Activated CD4-positive, alpha-beta memory T cell treated with anti-CD3 and anti-CD28 coated beads, Interleukin-2, amount 10 ng/mL, durations not matched to agents 7 days and 5 days (primary cell): Measurements from ENCODE around the gene FAH. TPM values are rescaled to one million over a fixed set of nuclear protein-coding genes. Genes with fewer than 3 reads are reported as not detected.

Source experiments
- CTCF ChIA-PET: fragments of 350-600 bp; sonication (Branson Sonifier 250); formaldehyde crosslinking; loops from one replicate; lab custom pipeline; 2021; ENCODE audit warnings: antibody characterized with exemption, inconsistent platforms; lab: Charles Lee
- POLR2A ChIA-PET: fragments of 350-600 bp; sonication (Branson Sonifier 250); formaldehyde crosslinking; loops from one replicate; lab custom pipeline; 2021; ENCODE audit warnings: antibody characterized with exemption; lab: Charles Lee
- DNase-seq: peaks from one replicate; pipeline ENCODE4 v3.0.0-alpha.2; 2020
- H3K27ac Mint-ChIP-seq: one replicate; pipeline ENCODE4 v1.8.0; 2021; ENCODE audit warnings: mild to moderate bottlenecking, mixed read lengths
- H3K27me3 Mint-ChIP-seq: one replicate; pipeline ENCODE4 v1.8.0; 2021; ENCODE audit warnings: mixed read lengths
- H3K36me3 Mint-ChIP-seq: one replicate; pipeline ENCODE4 v1.8.0; 2021; ENCODE audit warnings: low read depth, mixed read lengths
- H3K4me1 Mint-ChIP-seq: one replicate; pipeline ENCODE4 v1.8.0; 2021; ENCODE audit warnings: mixed read lengths
- H3K4me3 Mint-ChIP-seq: one replicate; pipeline ENCODE4 v1.8.0; 2021; ENCODE audit warnings: mild to moderate bottlenecking, mixed read lengths
- H3K9me3 Mint-ChIP-seq: one replicate; pipeline ENCODE4 v1.8.0; 2021; ENCODE audit warnings: mixed read lengths
- total RNA-seq, 2 experiments: library from RNA; stranded (reverse); gene quantifications; one replicate each; pipeline ENCODE4 v1.2.3, GENCODE V29; 2021

Gene FAH
- total RNA-seq, 2 experiments from 2014 or later: 42.5 to 43.6 TPM

- CTCF ChIA-PET: no interaction called here
These were observed 39.2 kb downstream of the FAH start for GRCh38 chr15:80191897-80192595.

DNA sequence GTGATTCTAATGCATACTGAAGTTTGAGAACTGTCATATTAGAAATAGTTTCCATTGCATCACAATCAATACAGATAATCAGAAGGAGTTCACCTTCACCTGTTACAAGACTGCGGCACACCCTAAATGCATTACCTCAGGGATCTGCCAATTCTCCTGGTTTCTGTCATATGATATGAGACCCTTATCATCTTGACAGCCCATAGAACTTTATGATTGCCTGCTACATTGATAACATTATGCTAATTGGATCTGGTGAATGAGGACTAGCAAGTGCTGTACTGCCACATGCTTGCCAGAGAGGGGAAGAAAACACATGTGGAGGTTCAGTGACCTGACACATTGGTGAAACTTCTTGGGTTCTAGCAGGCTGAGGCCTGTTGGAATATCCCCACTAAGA is 41.4 kb downstream of the FAH start:
- no peaks in the 10 kb centered on the region for H3K27me3 Mint-ChIP-seq
- no peaks in the 10 kb centered on the region for H3K4me1 Mint-ChIP-seq
- ChIA-PET CTCF (no interaction called here), POLR2A (no interaction called here)
- no peaks in the 10 kb centered on the region for H3K9me3 Mint-ChIP-seq
- DNase-seq: no peak
- no peak overlapping the region for H3K27ac Mint-ChIP-seq
- H3K36me3 Mint-ChIP-seq: no peaks in the 10 kb centered on the region
- H3K4me3 Mint-ChIP-seq: no peak overlapping the region

More at GRCh38 chr15:80191897-80192595, 39.2 kb downstream of the FAH start:
- no peak for DNase-seq
- H3K27ac Mint-ChIP-seq: no peak overlapping the region
- no peaks in the 10 kb centered on the region for H3K9me3 Mint-ChIP-seq
- H3K36me3 Mint-ChIP-seq: peaks cover 13% of the 10 kb centered on the region
- H3K27me3 Mint-ChIP-seq: no peaks in the 10 kb centered on the region
- no peak overlapping the region for H3K4me3 Mint-ChIP-seq
- no peaks in the 10 kb centered on the region for H3K4me1 Mint-ChIP-seq
- POLR2A ChIA-PET: interaction anchor here (1.4 kb wide), 1 partner anchor 133 kb away, joined by 3 read pairs; the partner anchor contains the start of gene ZFAND6

DNA sequence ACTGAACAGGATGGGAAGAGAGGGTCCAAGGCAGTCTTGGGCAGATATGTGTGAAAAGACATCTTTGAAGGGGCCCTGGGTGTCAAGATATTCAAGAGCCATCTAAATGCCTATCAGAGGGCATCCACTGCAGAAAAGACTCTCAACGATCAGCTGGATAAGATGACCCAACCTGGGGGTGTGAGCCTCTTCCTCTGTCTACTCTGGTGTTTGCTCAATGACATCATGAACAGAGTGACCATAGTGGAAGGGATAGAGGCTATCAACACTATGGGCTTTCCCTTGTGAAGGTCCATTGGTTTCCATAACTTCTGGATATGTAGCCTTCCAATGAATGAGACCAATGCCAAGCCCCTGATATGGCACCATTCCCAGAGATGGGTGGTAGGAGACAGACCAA is 42.1 kb downstream of the FAH start:
- ChIA-PET POLR2A (no interaction called here), CTCF (no interaction called here)
- Mint-ChIP-seq H3K27me3 (peaks cover 4% of the 10 kb centered on the region), H3K9me3 (no peaks in the 10 kb centered on the region), H3K4me1 (no peaks in the 10 kb centered on the region), H3K36me3 (no peaks in the 10 kb centered on the region), H3K27ac (no peak overlapping the region), H3K4me3 (no peak overlapping the region)
- no peak for DNase-seq

- Mint-ChIP-seq H3K4me3 (no peak overlapping the region), H3K36me3 (no peaks in the 10 kb centered on the region), H3K4me1 (no peaks in the 10 kb centered on the region), H3K27me3 (peaks cover 4% of the 10 kb centered on the region), H3K27ac (no peak overlapping the region), H3K9me3 (no peaks in the 10 kb centered on the region)
- ChIA-PET CTCF (no interaction called here), POLR2A (no interaction called here)
- no peak for DNase-seq
These were observed 46.6 kb downstream of the FAH start for GRCh38 chr15:80199366-80199765.

DNA sequence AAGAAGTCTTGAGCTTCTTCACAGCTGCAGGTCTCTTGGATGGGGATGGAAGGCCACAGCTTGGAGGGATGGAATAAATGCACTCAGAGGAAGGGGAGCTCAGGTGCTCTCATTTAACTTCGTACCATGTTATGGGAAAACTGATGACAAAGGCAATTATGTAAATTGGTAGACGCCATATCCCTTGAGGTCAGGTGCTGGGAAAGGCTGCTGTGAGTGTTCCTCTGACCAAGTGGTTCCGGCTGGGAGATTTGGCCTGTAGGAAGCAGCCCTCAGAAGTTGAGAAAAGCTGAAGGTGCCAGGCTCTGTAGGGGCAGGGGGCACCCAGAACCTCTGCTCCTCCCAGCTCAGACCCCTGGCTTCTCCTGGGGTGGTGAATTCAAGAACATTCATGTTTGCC is 47.1 kb downstream of the FAH start:
- no peaks in the 10 kb centered on the region for H3K36me3 Mint-ChIP-seq
- POLR2A ChIA-PET: no interaction called here
- CTCF ChIA-PET: no interaction called here
- H3K4me3 Mint-ChIP-seq: no peak overlapping the region
- no peak overlapping the region for H3K27ac Mint-ChIP-seq
- peaks cover 4% of the 10 kb centered on the region for H3K27me3 Mint-ChIP-seq
- no peaks in the 10 kb centered on the region for H3K9me3 Mint-ChIP-seq
- H3K4me1 Mint-ChIP-seq: no peaks in the 10 kb centered on the region
- no peak for DNase-seq

DNA sequence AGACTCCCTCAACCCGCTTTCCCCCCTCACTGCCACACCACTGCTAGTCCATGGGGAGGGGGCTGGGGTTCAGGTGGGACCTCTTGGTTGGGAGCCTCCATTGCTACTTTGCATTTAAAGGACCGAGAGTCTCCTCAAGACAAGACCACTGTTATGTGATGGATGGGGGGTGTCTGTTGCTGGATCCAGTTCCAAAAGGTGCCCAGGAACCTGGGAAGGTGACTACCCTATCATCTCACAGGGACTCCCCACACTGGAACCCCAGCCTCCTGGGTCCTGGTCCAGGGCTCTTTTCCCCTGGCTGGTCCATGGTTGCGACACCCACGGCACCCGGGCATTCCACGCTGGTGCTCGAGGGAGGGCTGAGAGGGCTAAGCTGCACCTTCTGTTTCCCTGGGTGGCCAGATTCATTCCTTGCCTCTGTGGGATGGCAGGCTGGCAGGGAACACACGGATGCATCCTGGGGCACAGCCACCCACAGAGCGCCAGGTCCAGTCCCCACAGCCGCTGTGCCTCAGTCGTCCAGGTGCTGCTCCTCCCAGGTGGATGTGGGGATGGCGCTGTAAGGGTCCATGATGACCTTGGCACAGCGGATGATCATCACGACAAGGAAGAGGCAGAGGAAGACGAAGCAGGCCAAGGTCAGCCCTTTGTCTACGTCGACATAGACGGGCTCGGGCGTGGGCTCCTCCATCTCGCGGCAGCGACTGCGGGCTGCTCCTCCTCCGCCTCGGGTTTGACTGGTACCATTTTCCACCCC is 48.6 kb downstream of the FAH start:
- ChIA-PET POLR2A (no interaction called here), CTCF (no interaction called here)
- no peaks in the 10 kb centered on the region for H3K9me3 Mint-ChIP-seq
- H3K27me3 Mint-ChIP-seq: peaks cover 18% of the 10 kb centered on the region
- no peaks in the 10 kb centered on the region for H3K4me1 Mint-ChIP-seq
- DNase-seq: no peak
- no peaks in the 10 kb centered on the region for H3K36me3 Mint-ChIP-seq
- no peak overlapping the region for H3K4me3 Mint-ChIP-seq
- H3K27ac Mint-ChIP-seq: no peak overlapping the region

GRCh38 chr15:80202016-80202315 is 49.2 kb downstream of the FAH start:
- H3K27me3 Mint-ChIP-seq: peaks cover 23% of the 10 kb centered on the region
- H3K9me3 Mint-ChIP-seq: no peaks in the 10 kb centered on the region
- no peak overlapping the region for H3K4me3 Mint-ChIP-seq
- POLR2A ChIA-PET: no interaction called here
- CTCF ChIA-PET: no interaction called here
- H3K4me1 Mint-ChIP-seq: no peaks in the 10 kb centered on the region
- H3K27ac Mint-ChIP-seq: no peak overlapping the region
- DNase-seq: no peak
- no peaks in the 10 kb centered on the region for H3K36me3 Mint-ChIP-seq

DNA sequence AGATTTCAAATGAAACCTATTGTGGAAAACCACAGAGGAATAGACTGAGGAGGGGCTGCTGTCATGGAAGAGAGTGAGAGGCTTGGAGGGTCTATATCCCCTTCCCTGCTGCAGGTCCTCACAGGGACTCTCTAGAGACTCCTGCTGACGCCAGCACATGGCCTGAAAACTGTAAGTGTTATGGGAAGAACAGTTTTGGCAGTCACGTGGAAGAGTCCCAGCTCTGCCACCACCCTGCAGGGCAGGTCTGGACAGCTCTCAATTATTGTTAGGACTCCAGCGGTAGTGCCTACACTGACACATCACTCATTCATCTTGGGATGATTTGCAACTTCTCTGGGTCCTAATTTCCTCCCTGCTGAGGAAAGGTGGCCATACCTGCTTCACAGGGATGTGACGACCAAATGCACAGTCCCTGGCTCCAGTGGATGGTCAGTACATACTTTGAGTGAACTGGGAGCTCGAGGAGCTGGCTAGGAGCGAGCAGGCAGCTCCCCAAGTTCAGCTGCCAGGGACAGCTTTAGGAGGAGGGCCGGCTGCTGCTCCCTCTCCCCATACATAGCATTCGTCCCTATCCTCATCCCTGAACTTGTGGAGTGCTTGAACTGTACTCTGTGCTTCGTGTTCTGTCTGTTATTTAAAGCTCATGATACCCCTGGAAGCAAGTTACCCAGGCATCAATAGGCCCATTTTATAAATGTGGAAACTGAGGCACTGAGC is 50.0 kb downstream of the FAH start:
- Mint-ChIP-seq H3K27me3 (peaks cover 31% of the 10 kb centered on the region), H3K36me3 (no peaks in the 10 kb centered on the region), H3K4me1 (no peaks in the 10 kb centered on the region), H3K4me3 (no peak overlapping the region), H3K27ac (no peak overlapping the region), H3K9me3 (no peaks in the 10 kb centered on the region)
- CTCF ChIA-PET: no interaction called here
- POLR2A ChIA-PET: no interaction called here
- no peak for DNase-seq

GRCh38 chr15:80203361-80203885 is 50.6 kb downstream of the FAH start:
- no peak for DNase-seq
- no peaks in the 10 kb centered on the region for H3K9me3 Mint-ChIP-seq
- H3K27ac Mint-ChIP-seq: no peak overlapping the region
- H3K4me1 Mint-ChIP-seq: no peaks in the 10 kb centered on the region
- ChIA-PET POLR2A (no interaction called here), CTCF (no interaction called here)
- no peak overlapping the region for H3K4me3 Mint-ChIP-seq
- no peaks in the 10 kb centered on the region for H3K36me3 Mint-ChIP-seq
- peaks cover 34% of the 10 kb centered on the region for H3K27me3 Mint-ChIP-seq

DNA sequence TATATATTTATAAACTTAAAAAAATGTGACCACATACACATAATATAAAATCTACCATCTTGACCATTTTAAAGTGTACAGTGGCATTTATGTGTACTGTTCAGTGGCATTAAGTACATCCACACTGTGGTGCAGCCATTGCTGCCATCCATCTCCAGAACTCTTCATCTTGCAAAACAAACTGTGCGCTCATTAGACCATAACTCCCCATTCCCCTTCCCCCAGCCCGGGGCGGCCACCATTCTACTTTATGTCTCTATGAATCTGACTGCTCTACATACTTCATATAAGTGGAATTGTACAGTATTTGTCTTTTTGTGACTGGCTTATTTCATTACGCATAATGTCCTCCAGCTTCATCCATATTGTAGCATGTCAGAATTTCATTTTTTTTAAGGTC is 51.4 kb downstream of the FAH start:
- H3K27me3 Mint-ChIP-seq: peaks cover 38% of the 10 kb centered on the region
- H3K4me1 Mint-ChIP-seq: no peaks in the 10 kb centered on the region
- no peaks in the 10 kb centered on the region for H3K36me3 Mint-ChIP-seq
- no peak for DNase-seq
- ChIA-PET POLR2A (no interaction called here), CTCF (no interaction called here)
- no peaks in the 10 kb centered on the region for H3K9me3 Mint-ChIP-seq
- H3K27ac Mint-ChIP-seq: no peak overlapping the region
- H3K4me3 Mint-ChIP-seq: no peak overlapping the region

DNA sequence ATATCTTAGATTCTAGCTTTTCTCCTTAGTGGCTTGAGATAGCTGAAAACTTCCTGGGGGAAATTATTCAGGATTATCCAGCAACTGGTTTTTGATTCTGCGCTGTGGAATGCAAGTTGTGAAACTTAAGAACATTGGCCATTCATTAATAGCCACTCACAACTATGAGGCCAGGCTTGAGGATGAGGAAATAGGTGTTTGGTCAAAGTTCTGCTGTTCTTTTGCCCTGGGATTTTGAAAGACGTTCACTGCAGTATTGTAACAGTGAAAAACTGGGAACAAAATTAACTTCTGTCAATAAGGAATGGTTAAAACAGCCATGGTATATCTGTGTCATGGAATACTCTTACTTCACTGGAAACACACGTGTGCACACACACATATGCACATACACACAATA is 55.1 kb downstream of the FAH start:
- CTCF ChIA-PET: no interaction called here

GRCh38 chr15:80208758-80209734 is 56.2 kb downstream of the FAH start:
- Mint-ChIP-seq H3K36me3 (no peaks in the 10 kb centered on the region), H3K4me1 (no peaks in the 10 kb centered on the region), H3K9me3 (no peaks in the 10 kb centered on the region), H3K27me3 (peaks cover 51% of the 10 kb centered on the region), H3K4me3 (no peak overlapping the region), H3K27ac (no peak overlapping the region)
- ChIA-PET POLR2A (no interaction called here), CTCF (no interaction called here)
- no peak for DNase-seq

More for the DNA sequence above, 55.1 kb downstream of the FAH start:
- Mint-ChIP-seq H3K27me3 (peaks cover 44% of the 10 kb centered on the region), H3K9me3 (no peaks in the 10 kb centered on the region), H3K36me3 (no peaks in the 10 kb centered on the region), H3K4me3 (no peak overlapping the region), H3K4me1 (no peaks in the 10 kb centered on the region), H3K27ac (no peak overlapping the region)
- DNase-seq: no peak
- POLR2A ChIA-PET: no interaction called here
